Activated naive CD4-positive, alpha-beta T cell treated with anti-CD3 and anti-CD28 coated beads, Interleukin-2, amount 50 U/mL, for 16 hours (primary cell): ENCODE measurements around the gene ZFP69.
A peak's percentile ranks its signal among the peaks of the same experiment; 100 is the strongest.

Source experiments
- DNase-seq: peaks from one replicate; pipeline ENCODE4 v3.0.0-alpha.2; 2020

Gene ZFP69

DNA sequence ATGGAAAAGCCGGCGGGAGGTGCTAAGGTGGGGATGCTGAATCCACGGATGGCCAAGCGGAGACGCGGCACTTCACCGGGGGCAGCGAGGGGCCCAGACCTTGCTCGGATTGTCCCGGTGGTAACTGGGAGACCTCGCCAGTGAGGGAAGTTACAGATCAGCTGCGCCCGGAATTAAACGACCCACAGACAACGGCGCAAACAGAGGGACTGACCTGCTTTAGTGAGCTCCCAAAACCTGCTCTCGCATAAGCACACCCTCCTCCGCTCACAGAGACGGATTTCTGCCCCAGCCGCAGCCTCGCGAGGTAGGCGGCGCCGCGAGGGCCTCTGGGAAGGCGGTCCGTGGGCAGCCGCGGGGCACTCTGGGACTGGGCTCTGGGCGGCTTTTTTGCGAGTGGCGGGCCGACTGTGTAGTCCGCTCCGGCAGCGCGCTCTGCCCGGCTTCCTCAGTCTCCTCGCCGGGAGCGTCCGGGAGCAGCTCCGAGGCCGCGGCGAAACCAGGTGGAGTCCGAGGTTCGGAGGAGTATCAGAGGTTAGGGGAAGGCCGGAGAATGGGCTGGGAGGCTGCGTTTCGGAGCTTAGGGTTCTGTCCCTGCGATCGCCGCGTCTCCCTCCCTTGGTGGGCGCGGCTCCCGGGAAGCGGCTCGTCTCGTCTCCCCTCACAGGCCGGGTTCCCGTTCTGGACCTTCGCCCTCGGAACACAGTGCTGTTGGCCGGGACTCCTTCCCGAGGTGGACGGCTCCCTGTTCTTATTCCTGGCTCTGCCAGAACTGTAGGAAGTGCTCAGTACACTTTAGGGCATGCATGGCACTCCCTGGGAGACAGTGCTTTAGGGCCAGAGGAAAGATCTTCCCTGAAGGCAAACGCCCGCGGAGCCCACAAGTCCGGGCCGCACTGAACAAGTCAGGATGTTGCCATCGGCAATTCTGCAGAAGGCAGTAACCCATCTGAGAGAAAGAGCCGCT lies 31.6 kb downstream of the ZFP69 start, which contains the start of gene EXO5:
EXO5 (plus strand) TSS at position 393 of the 967 bp plus-strand sequence. CDS start 5,778 bp downstream, outside the sequence.
- DNase-seq = peak; percentile 86

DNA sequence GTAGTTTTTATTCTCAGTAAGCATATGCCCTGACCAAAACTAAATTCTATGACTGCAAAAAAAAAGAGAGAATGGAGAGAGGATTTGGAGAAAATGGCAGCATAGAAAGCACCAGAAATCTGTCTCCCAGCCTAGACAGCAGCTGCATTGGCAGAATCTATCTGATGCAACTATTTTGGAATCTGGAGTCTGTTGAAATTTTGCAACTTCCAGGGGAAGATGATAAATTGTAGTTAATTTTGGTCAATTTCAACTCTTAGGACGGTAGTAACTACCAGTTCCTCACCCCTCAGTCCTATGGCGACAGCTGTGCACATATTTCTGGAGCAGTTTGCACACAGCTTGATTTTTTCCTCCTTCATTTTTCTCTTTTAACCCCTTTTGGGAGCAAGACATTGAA lies 42.4 kb downstream of the ZFP69 start:
- no peak for DNase-seq

DNA sequence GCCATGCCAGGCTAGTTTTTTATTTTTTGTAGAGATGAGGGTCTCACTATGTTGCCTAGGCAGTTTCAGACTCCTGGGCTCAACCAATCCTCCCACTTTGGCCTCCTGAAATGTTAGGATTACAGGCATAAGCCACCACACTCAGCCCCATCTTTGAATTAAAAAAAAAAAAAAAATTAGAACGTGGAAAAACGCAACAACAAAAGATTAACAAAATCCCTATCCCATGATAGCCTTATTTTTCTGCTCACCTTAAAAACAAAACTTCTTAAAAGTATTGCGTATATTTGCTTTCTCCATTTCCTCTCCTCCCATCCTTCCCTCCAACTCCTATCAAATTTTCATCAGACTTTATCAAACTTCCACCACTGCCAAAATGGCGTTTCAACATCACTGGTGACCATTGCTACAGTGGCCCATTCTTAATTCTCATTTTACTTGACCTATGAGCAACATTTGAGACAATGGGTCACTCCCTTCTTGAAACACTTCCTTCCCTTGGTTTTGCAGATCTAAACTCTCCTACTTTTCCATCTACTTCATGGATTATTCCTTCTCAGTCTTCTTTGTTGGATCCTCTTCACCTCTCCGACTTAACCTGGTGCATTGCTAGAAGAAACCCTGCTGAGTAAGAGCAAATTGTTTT lies 53.8 kb downstream of the ZFP69 start:
- no peak for DNase-seq

DNA sequence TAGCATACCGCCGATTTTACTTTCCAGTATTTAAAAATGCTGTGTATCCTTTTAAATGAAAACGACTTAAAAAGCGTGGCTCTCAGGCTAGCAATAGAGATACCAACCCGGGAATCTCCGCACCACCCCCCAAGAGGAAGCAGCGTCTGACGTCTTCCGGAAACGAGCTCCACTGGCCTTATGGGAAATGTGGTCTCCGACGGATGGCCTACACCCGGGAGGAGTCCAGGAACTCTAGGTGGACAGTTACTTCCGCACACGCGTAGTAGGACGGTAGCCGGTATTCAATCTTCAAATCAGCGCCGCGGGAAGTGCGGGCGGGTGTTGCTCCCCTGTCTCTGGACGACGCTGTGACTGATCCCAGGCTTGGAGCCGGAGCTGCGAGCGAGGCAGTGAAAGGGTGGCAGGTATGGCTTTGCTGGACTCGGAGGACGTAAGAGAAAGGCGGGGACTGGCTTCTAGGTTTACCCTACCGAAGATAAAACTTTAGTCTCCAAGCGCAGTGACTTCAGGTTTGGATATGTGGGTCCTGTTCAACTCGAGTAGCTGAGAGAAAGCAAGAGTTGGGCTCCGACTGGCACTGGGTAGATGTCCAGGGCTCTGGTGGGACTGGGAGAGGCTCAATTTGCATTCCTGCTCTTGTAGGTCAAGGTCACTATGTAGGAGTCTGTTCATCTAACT lies 54.4 kb downstream of the ZFP69 start, which contains the start of gene ZNF684:
ZNF684 (plus strand) TSS at position 257 of the 681 bp plus-strand sequence. CDS start 1,530 bp downstream, outside the sequence.
- DNase-seq = peak; percentile 83

DNA sequence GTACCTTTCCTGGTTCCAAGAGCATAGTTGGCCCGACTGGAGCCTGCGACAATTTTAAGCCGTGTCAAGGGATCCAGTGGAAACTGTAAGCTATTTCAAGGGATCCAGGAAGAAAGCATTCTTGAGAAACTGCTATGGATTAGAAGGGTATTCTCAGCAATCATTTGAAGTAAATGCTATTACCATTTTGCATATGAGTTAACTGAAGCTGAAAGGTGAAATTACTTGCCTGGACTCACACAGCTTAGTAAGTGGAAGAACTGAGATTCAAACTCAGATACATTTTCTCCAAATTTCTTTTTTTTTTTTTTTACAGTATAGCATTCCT lies 54.9 kb downstream of the ZFP69 start:
- DNase-seq = no peak

DNA sequence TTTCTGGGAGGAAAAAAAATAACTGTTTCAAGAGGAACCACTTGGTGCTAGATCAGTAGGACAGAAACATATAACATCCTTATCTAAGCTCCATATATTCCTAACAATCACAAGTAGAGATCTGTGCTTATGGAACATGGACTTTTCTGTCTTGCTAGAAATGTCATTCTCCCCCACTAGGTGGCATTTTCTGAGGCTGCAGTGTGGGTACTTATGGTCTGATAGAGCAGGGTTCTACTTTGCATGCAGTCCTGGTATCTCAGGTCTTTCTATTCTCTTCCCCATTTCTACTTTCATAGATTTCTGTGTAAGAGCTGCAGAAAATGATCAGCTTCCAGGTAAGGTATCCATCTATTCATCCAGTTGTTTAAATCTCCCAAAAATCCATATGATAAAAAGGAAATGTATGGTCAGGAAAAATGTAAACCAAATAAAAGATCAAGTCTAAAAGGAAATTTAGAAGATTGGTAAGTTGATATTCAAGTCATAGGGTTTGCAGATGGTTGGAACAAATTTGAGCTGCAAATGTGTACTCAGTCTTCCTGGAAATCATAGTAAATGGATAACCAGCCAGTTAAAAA lies 55.8 kb downstream of the ZFP69 start:
- no peak for DNase-seq

DNA sequence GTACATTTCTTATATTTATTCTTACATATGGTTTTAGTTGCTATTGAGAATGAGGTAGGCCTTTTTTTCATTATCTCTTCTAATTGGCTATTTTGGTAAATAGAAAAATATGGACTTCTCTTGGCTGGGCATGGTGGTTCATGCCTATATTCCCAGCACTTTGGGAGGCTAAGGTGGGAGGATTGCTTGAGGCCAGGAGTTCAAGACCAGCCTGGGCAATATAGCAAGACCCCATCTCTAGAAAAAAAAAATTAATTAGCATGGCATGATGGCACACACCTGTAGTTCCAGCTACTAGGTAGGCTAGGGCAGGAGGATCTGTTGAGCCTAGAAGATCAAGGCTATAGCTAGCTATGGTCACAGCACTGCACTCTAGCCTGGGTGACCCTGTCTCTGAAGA lies 57.5 kb downstream of the ZFP69 start:
- no peak for DNase-seq

DNA sequence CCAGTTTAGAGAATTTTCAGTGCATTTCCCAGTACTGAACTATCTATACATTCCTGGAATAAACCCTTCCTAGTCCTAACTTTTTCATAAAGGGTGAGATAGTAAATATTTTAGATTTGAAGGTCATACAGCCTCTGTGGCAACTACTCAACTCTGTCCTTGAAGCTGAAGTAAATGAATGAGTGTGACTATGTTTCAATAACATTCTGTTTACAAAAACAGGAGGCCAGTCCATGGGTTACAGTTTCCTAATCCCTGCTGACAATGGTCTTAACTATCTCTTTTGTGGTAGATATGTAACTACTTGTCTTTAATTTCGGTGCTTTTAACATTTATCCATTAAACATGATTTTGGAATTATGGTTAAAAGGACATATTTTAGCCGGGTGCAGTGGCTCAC lies 58.6 kb downstream of the ZFP69 start:
- no peak for DNase-seq

DNA sequence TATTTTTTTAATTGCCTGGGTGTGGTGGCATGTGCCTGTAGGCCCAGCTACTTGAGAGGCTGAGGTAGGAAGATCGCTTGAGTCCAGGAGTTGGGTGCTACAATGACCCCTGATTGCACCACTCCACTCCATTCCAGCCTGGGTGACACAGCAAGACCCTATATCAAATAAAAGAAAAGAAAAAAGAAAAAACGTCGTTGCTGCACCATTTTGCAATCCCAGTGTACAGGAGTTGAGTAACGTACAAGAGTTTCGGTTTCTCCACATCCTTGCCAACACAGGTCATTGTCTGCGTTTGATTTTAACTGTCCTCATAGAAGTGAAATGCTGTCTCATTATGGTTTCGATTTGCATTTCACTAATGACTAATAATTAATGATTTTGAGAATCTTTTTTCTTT lies 62.2 kb downstream of the ZFP69 start:
- no peak for DNase-seq
